Hematopoietic multipotent progenitor cell (in vitro differentiated cells): Measurements from ENCODE around the gene TPTE. TPM values are rescaled to one million over a fixed set of nuclear protein-coding genes. Genes with fewer than 3 reads are reported as not detected.
"Not testable (repeated sequence)": the region's sequence is repeated elsewhere in the genome, so short reads cannot be mapped to it uniquely, and the experiment has no call there.

Experiments
- DNase-seq, 3 donors: peaks; one replicate each; pipeline ENCODE4 v3.0.0-alpha.2; 2011 to 2015; ENCODE audit warnings: low read depth in 2 of 3, low spot score in 2 of 3
- small RNA-seq: library from RNA; depleted of rRNA; stranded (forward); fragments of <200 nt; gene quantifications from one replicate; pipeline ENCODE3, GENCODE V24; 2012
- total RNA-seq: library from RNA; depleted of rRNA; stranded (reverse); fragments of >200 nt; gene quantifications from one replicate; pipeline ENCODE4 v1.2.3, GENCODE V29; 2012

The TPTE gene
- total RNA-seq, 1 donor = not detected

DNA sequence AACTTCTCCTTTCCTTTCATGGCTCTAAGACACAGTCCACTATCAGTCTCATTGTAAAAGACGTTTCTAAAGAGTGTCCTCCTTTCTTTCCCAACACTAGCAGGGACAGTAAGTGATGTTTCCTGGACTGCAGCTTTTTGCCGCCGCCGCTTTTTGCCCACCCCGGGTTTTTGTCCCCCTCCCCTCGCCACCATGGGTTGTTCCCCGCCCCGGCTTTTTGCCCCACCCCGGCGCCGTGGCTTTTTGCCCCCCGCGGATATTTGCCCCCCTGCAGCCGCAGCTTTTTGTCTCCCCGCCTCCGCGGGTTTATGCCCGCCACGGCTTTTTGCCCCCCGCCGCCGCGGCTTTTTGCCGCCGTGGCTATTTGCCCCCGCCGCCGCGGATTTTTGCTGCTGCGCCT is 95.2 kb downstream of the TPTE start:
- DNase-seq = no peak

DNA sequence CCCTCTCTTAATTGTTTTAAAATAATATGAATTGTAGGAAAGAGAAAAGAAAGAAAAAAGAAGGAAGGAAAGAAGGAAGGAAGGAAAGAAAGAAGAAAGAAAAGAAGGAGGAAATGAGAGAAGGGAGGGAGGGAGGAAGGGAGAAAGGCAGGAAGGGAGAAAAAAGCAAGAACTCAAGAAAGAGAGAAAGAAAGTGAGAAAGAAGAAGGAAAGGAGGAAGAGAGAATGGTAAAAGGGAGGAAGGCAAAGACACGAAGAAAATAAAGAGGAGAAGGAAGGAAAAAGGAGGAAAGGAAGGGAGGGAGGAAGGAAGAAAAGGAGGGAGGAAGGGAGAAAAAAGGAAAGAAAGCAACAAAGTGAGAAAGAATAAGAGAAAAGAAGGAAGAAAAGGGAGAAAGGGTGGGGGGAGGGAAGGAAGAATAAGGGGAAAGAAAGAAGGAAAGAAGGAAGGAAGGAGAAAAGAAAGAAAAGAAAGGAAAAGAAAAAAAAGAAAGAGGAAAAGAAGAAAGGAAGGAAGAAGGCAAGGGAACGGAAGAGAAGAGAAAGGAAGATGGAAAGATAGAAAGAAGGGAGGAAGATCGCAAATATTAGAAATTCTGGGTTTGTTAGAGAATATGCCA is 95.9 kb downstream of the TPTE start:
- not testable (repeated sequence) for DNase-seq

DNA sequence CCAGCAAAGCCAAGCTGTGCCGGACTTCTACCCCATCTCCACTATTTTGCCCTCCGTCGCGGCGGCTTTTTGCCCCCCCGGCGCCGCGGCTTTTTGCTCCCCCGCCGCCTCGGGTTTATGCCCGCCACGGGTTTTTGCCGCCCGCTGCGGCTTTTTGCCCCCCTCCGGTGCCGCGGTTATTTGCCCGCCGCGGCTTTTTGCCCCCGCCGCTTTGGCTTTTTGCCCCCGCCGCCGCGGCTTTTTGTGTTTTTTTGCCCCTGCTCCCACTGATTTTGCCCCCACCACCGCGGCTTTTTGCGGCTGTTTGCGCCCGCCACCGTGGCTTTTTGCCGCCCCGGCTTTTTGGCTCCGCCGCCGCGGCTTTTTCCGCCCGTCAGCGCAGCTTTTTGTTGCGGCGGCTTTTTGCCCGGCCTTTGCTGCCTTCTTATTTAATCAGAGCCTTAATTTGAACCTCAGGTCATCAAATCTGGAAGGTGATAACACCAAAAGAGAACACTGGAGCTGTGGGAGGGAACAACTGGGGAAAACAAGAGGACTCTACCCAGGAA is 106.0 kb downstream of the TPTE start:
- DNase-seq = no peak

DNA sequence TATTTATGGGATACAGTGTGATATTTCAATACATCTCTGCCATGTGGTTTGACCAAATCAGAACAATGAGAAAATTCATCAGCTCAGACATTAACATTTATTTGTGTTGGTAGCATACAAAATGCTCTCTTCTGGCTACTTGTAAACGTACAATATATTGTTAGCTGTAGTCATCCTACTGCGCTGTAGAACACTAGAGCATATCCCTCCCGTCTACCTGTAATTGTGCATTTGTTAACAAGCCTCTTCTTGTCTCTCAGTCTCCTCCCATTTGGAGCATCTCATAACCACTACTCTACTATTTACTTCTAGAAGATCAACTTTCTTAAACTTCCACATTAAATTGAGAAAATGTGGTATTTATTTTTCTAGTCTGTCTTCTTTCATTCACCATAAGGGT is 107.9 kb downstream of the TPTE start:
- not testable (repeated sequence) for DNase-seq

DNA sequence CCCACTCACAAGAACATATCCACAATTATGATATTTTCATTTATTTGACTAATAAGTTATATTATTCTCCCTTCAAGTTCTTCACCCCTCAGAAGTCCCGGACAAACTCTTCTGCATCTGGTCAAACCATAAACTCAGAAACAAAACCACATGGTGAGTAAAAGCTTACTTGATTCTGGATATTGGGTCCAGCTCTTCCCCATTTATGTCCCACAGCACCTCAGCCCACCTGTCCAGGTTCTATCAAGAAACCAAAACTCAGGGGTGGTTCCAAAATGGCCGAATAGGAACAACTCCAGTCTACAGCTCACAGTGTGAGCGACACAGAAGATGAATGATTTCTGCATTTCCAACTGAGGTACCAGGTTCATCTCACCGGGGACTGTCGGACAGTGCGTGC is 109.4 kb downstream of the TPTE start:
- DNase-seq = not testable (repeated sequence)

DNA sequence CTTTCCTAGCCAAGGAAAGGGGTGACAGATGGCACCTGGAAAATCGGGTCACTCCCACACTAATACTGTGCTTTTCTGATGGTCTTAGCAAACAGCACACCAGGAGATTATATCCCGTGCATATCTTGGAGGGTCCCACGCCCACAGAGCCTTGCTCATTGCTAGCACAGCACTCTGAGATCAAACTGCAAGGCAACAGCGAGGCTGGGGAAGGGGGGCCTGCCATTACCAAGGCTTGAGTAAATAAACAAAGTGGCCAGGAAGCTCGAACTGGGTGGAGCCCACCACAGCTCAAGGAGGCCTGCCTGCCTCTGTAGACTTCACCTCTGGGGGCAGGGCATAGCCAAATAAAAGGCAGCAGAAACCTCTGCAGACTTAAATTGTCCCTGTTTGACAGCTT is 109.9 kb downstream of the TPTE start:
- DNase-seq = not testable (repeated sequence)

DNA sequence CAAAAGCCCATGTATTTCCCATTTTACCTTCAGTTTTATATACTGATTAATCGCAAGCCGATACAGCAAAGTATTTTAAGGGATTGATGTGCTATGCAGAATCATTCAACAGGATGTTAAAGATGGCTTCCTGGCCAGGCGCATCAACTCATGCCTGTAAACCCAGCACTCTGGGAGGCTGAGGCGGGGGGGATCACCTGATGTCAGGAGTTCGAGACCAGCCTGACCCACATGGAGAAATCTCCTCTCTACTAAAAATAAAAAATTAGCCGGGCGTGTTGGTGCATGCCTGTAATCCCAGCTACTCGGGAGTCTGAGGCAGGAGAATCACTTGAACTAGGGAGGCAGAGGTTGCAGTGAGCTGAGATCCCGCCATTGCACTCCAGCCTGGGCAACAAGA is 116.8 kb downstream of the TPTE start:
- not testable (repeated sequence) for DNase-seq

DNA sequence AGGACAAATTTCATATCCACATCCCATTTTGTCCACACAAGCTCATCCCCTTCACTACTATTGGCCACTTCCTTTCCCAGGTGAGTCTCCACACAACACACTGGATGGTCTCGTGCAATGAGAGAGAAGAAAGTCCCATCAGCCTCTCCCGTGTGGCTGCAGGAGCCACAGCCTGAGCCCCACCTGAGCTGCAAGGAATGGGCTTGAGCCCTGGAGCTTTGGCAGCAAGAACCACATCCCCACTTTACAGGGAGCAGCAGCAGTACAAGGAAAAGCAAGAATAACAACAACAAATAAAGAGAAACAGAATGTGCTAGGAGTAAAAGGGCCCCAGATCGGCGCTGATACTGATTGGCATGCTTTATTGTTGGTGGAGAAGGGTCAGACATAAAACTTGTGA is 117.7 kb downstream of the TPTE start:
- no peak for DNase-seq

DNA sequence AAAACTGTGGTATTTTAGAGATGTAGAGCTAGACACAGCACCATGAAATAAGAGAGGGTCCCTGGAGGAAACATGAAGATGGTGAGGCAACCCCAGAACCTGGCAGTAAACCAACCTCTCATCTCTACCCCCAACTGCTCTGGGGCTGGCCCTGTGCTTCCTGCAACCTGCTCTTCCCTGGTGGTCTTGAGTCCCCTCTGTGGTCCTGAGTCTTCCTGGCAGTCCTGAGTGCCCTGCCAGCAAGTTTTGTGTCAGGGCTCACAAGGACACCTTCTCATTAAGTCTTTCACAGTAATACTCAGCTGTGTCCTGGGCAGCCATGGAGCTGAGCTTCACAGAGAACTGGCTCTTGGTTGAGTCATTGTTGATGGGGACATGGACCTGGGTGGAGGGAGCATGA is 118.4 kb downstream of the TPTE start:
- not testable (repeated sequence) for DNase-seq

DNA sequence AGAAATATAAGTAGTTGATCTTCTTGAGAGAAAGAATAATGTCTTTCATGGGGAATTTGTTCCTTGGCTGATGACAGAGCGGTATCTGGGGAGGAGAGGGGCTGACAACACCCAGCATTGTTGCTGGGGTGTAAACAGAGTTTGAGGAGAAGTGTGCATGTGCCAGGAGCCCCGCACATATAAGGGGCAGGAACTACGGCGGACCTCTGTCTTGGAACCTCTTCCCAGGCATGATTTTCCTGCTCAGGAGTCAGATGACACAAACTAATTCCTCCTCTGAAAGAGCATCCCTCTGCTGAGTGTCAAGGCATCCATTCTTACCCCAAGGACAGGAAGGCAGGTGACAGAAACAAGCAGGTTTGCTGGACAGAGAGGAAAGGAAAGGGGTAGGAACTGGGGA is 119.1 kb downstream of the TPTE start:
- no peak for DNase-seq

DNA sequence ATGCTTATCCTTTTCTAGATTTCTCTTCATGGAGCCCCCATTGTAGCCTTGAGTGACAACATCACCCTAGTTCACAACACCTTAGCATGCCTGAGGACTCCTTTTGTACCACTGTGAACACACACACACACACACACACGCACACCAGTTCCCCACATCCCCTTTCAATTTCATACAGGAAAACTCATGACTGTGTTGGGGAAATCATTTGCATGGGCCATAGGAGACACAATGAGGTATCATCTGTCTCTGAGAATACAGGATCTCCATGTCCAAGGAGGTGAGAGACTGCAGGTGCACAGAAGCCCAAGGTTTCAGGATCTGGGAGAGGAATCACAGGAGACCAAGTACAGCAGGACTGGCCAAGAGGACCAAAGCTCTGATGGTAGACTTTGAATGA is 119.7 kb downstream of the TPTE start:
- DNase-seq = no peak

DNA sequence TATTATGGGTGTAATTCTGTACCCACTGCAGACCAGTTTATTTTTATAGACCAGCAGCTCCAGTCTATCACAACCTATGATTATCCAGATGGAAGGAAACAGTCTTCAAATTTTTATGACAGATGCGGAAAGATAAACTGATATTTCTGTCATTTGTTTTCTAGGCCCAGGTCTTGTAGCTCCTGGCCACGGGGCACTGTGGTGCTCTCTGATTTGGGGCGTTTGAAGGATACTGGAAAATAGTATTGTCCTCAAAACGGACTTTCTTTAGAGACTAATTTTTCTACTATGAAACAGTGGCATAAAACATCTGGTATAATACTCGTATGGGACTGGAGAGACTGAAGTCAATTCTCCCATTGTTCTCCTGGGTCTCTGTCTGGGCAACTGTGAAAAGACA is 124.3 kb downstream of the TPTE start:
- not testable (repeated sequence) for DNase-seq

DNA sequence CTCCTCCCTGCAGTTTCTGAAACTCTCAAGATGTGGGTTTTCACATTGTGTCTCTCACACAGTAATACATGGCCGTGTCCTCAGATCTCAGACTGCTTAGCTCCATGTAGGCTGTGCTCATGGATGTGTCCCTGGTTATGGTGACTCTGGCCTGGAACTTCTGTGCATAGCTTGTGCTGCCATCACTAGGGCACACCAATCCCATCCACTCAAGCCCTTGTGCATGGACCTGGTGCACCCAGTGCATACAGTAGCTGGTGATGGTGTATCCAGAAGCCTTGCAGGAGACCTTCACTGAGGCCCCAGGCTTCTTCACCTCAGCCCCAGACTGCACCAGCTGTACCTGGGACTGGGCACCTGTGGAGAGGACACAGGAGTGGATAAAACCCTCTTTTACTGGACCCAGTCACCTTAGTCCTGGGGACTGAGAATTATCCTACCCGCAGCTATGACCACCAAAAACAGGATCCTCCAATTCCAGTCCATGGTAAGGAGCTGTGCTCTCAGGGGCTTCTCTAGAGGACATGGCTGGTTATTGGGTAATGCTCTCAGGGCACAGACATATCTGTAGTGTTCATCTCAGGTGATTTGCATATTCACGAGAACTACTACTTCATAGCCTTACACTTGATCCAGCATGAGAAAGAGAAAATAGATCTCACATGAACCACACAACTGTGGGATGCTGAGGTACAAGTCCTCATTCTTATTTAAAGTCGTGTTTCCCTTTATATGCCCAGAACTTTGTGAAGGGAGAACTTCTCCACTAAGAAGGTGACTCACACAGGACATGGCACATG is 128.2 kb downstream of the TPTE start:
- DNase-seq = not testable (repeated sequence)

DNA sequence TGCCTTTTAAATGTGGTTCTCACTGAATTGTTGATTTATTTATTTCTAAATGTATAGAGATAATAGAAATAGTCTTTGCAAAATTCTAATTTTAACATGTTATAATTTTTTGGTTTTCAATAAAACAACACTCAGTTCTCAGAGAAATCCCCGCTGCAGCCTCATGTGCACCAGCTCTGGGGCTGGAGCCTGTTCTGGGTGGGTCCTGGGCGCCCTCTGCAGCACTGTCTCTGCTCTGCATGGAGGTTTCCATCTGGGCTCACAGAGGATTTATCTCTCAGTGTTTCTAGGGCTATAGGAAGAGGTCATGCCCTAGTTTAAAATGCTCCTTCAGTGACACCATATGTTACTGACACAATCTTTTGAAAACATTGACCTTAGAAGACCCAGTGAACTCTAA is 128.9 kb downstream of the TPTE start:
- not testable (repeated sequence) for DNase-seq

Small RNA genes lying within 50 kb of the gene (small RNA-seq; reads per million reads assigned to genes)
- gene CYCSP41 = not detected
